Neural progenitor cell (in vitro differentiated cells): Measurements from ENCODE around the gene SLC7A7. TPM values are rescaled to one million over a fixed set of nuclear protein-coding genes. Genes with fewer than 3 reads are reported as not detected.
A peak's percentile ranks its signal among the peaks of the same experiment; 100 is the strongest.

Experiments
- DNase-seq: peaks from one replicate; pipeline ENCODE4 v3.0.0-alpha.2; 2016; ENCODE audit warnings: low spot score
- H2AFZ ChIP-seq: fragments of 200-600 bp; sonication (generic); replicated peaks from 2 replicates; pipeline ENCODE4 v1.6.1; 2016; ENCODE audit warnings: antibody characterized with exemption
- H3F3A ChIP-seq: fragments of 200-600 bp; sonication (generic); 2 replicates; pipeline ENCODE4 v1.6.1; 2016; ENCODE audit warnings: antibody characterized with exemption, low read depth
- H3K27ac ChIP-seq: fragments of 200-600 bp; sonication (generic); 2 replicates; pipeline ENCODE4 v1.5.1; 2016; ENCODE audit warnings: mild to moderate bottlenecking
- H3K27me3 ChIP-seq: fragments of 200-600 bp; sonication (generic); 2 replicates; pipeline ENCODE4 v1.6.1; 2016; ENCODE audit warnings: mild to moderate bottlenecking, moderate library complexity
- H3K36me3 ChIP-seq: fragments of 200-600 bp; sonication (generic); 2 replicates; pipeline ENCODE4 v1.5.1; 2016
- H3K4me1 ChIP-seq: fragments of 200-600 bp; sonication (generic); 2 replicates; pipeline ENCODE4 v1.6.1; 2016; ENCODE audit warnings: mixed run types
- H3K4me2 ChIP-seq: fragments of 200-600 bp; sonication (generic); 2 replicates; pipeline ENCODE4 v1.6.1; 2016
- H3K4me3 ChIP-seq: fragments of 200-600 bp; sonication (generic); 2 replicates; pipeline ENCODE4 v1.5.1; 2016
- H3K79me2 ChIP-seq: fragments of 200-600 bp; sonication (generic); 2 replicates; pipeline ENCODE4 v1.6.1; 2016; ENCODE audit warnings: low read depth
- H3K9ac ChIP-seq: fragments of 200-600 bp; sonication (generic); 2 replicates; pipeline ENCODE4 v1.6.1; 2016
- H3K9me3 ChIP-seq: fragments of 200-600 bp; sonication (generic); 2 replicates; pipeline ENCODE4 v1.5.1; 2016; ENCODE audit warnings: low read depth
- H4K20me1 ChIP-seq: fragments of 200-600 bp; sonication (generic); 2 replicates; pipeline ENCODE4 v1.6.1; 2016; ENCODE audit warnings: low read depth
- H3K27ac Mint-ChIP-seq: 3 replicates; pipeline ENCODE4 v1.8.0; 2021; ENCODE audit warnings: mixed read lengths
- H3K27me3 Mint-ChIP-seq: 2 replicates; pipeline ENCODE4 v1.8.0; 2022; ENCODE audit warnings: low read depth, mild to moderate bottlenecking, inconsistent platforms, moderate library complexity, mixed read lengths; ENCODE audit not compliant: insufficient read depth
- H3K36me3 Mint-ChIP-seq: 3 replicates; pipeline ENCODE4 v1.8.0; 2021; ENCODE audit warnings: mixed read lengths
- H3K4me1 Mint-ChIP-seq: 3 replicates; pipeline ENCODE4 v1.8.0; 2021; ENCODE audit warnings: mixed read lengths
- H3K4me3 Mint-ChIP-seq: 3 replicates; pipeline ENCODE4 v1.8.0; 2021; ENCODE audit warnings: mild to moderate bottlenecking, moderate library complexity, mixed read lengths
- H3K9me3 Mint-ChIP-seq: 3 replicates; pipeline ENCODE4 v1.8.0; 2020; ENCODE audit warnings: mixed read lengths
- EZH2 ChIP-seq: fragments of 200-600 bp; sonication (generic); IDR thresholded peaks from 2 replicates; pipeline ENCODE4 v1.6.1; 2017; ENCODE audit warnings: antibody characterized with exemption, mild to moderate bottlenecking, moderate library complexity
- EZH2phosphoT487 ChIP-seq: fragments of 200-600 bp; sonication (generic); IDR thresholded peaks from 2 replicates; pipeline ENCODE4 v1.6.1; 2017; ENCODE audit warnings: antibody characterized with exemption
- total RNA-seq: library from RNA; depleted of rRNA; stranded (reverse); fragments of >200 nt; gene quantifications from 2 replicates; pipeline ENCODE4 v1.2.3, GENCODE V29; 2015; ENCODE audit warnings: low replicate concordance
- TF ChIP-seq, protein P1 (sequence below): fragments of 200-600 bp; sonication (generic); IDR thresholded peaks from 2 replicates; pipeline ENCODE4 v1.5.1; 2017; ENCODE audit warnings: antibody characterized with exemption, mild to moderate bottlenecking

The SLC7A7 gene
- total RNA-seq, 1 donor from 2014 or later, result 5.6 TPM

- H3K27me3 ChIP-seq, result peaks cover 52% of the 10 kb centered on the region
- H3K4me3 ChIP-seq, result peak overlapping the region; percentile 57
- Mint-ChIP-seq H3K4me3 (peak overlapping the region; percentile 11), H3K27me3 (peaks cover 13% of the 10 kb centered on the region), H3K4me1 (peaks cover 48% of the 10 kb centered on the region), H3K27ac (no peak overlapping the region), H3K36me3 (no peaks in the 10 kb centered on the region), H3K9me3 (no peaks in the 10 kb centered on the region)
- H3K9ac ChIP-seq, result no peak overlapping the region
- H3K4me2 ChIP-seq, result peak overlapping the region; percentile 86
- DNase-seq, result no peak
- H2AFZ ChIP-seq, result no peak overlapping the region
- peaks cover 51% of the 10 kb centered on the region for H3F3A ChIP-seq
- H4K20me1 ChIP-seq, result no peaks in the 10 kb centered on the region
- H3K27ac ChIP-seq, result no peak overlapping the region
- TF ChIP-seq EZH2phosphoT487 (peak; percentile 6), EZH2 (peak; percentile 56)
- TF ChIP-seq, protein P1, sequence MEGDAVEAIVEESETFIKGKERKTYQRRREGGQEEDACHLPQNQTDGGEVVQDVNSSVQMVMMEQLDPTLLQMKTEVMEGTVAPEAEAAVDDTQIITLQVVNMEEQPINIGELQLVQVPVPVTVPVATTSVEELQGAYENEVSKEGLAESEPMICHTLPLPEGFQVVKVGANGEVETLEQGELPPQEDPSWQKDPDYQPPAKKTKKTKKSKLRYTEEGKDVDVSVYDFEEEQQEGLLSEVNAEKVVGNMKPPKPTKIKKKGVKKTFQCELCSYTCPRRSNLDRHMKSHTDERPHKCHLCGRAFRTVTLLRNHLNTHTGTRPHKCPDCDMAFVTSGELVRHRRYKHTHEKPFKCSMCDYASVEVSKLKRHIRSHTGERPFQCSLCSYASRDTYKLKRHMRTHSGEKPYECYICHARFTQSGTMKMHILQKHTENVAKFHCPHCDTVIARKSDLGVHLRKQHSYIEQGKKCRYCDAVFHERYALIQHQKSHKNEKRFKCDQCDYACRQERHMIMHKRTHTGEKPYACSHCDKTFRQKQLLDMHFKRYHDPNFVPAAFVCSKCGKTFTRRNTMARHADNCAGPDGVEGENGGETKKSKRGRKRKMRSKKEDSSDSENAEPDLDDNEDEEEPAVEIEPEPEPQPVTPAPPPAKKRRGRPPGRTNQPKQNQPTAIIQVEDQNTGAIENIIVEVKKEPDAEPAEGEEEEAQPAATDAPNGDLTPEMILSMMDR, result no peak
- no peaks in the 10 kb centered on the region for H3K9me3 ChIP-seq
- H3K36me3 ChIP-seq, result no peaks in the 10 kb centered on the region
- peaks cover 6% of the 10 kb centered on the region for H3K4me1 ChIP-seq
- no peaks in the 10 kb centered on the region for H3K79me2 ChIP-seq
Observed at GRCh38 chr14:22821193-22822015, 6.2 kb upstream of the SLC7A7 start.

GRCh38 chr14:22820731-22821130 lies 5.5 kb upstream of the SLC7A7 start:
- peaks cover 52% of the 10 kb centered on the region for H3K27me3 ChIP-seq
- peaks cover 50% of the 10 kb centered on the region for H3K4me1 Mint-ChIP-seq
- H3K27ac Mint-ChIP-seq, result no peak overlapping the region
- no peaks in the 10 kb centered on the region for H3K79me2 ChIP-seq
- H3K27ac ChIP-seq, result no peak overlapping the region
- peaks cover 52% of the 10 kb centered on the region for H3F3A ChIP-seq
- no peaks in the 10 kb centered on the region for H4K20me1 ChIP-seq
- no peaks in the 10 kb centered on the region for H3K9me3 ChIP-seq
- H3K36me3 ChIP-seq, result no peaks in the 10 kb centered on the region
- H3K9ac ChIP-seq, result no peak overlapping the region
- H3K4me2 ChIP-seq, result no peak overlapping the region
- TF ChIP-seq EZH2, result no peak
- no peak for TF ChIP-seq EZH2phosphoT487
- TF ChIP-seq, protein P1, result no peak
- H3K4me3 ChIP-seq, result no peak overlapping the region
- H3K36me3 Mint-ChIP-seq, result no peaks in the 10 kb centered on the region
- H3K9me3 Mint-ChIP-seq, result no peaks in the 10 kb centered on the region
- H2AFZ ChIP-seq, result no peak overlapping the region
- peaks cover 7% of the 10 kb centered on the region for H3K4me1 ChIP-seq
- H3K27me3 Mint-ChIP-seq, result peaks cover 16% of the 10 kb centered on the region
- no peak overlapping the region for H3K4me3 Mint-ChIP-seq
- no peak for DNase-seq

GRCh38 chr14:22819151-22819988 lies 4.1 kb upstream of the SLC7A7 start:
- Histone ChIP-seq H3K4me2 (no peak overlapping the region), H3K36me3 (no peaks in the 10 kb centered on the region), H3K4me3 (no peak overlapping the region), H3K9ac (no peak overlapping the region), H3K27me3 (peaks cover 51% of the 10 kb centered on the region), H3K4me1 (peaks cover 16% of the 10 kb centered on the region), H3K9me3 (no peaks in the 10 kb centered on the region), H3K27ac (no peak overlapping the region), H3F3A (peaks cover 61% of the 10 kb centered on the region), H2AFZ (peak overlapping the region; percentile 54), H4K20me1 (no peaks in the 10 kb centered on the region), H3K79me2 (no peaks in the 10 kb centered on the region)
- H3K27ac Mint-ChIP-seq, result peak overlapping the region; percentile 74
- H3K36me3 Mint-ChIP-seq, result no peaks in the 10 kb centered on the region
- no peaks in the 10 kb centered on the region for H3K9me3 Mint-ChIP-seq
- no peak for DNase-seq
- H3K27me3 Mint-ChIP-seq, result peaks cover 22% of the 10 kb centered on the region
- peaks cover 49% of the 10 kb centered on the region for H3K4me1 Mint-ChIP-seq
- no peak overlapping the region for H3K4me3 Mint-ChIP-seq
- TF ChIP-seq EZH2, result no peak
- no peak for TF ChIP-seq EZH2phosphoT487
- TF ChIP-seq, protein P1, result no peak
